NT2/D1 (cell line): ENCODE measurements around the gene DGAT2L6.

Experiments
- YY1 ChIP-seq: IDR thresholded peaks from 2 replicates; pipeline ENCODE4 v1.6.1; 2011; ENCODE audit not compliant: insufficient read length, insufficient read depth
- ZNF274 ChIP-seq: IDR thresholded peaks from 2 replicates; pipeline ENCODE4 v1.6.1; 2011; ENCODE audit warnings: mild to moderate bottlenecking, low read depth, low read length

- no peak for TF ChIP-seq YY1
- TF ChIP-seq ZNF274 = no peak
Measured at GRCh38 chrX:70240751-70241150, 63.5 kb downstream of the DGAT2L6 start.
